GM19099 (cell line): Measurements from ENCODE around the gene KLHL22.

Experiments used
- POLR2A ChIP-seq: IDR thresholded peaks from 3 replicates; pipeline ENCODE4 v1.6.1; 2011; ENCODE audit warnings: low read depth; ENCODE audit not compliant: insufficient read length; ENCODE audit errors: extremely low read depth

KLHL22 gene

DNA sequence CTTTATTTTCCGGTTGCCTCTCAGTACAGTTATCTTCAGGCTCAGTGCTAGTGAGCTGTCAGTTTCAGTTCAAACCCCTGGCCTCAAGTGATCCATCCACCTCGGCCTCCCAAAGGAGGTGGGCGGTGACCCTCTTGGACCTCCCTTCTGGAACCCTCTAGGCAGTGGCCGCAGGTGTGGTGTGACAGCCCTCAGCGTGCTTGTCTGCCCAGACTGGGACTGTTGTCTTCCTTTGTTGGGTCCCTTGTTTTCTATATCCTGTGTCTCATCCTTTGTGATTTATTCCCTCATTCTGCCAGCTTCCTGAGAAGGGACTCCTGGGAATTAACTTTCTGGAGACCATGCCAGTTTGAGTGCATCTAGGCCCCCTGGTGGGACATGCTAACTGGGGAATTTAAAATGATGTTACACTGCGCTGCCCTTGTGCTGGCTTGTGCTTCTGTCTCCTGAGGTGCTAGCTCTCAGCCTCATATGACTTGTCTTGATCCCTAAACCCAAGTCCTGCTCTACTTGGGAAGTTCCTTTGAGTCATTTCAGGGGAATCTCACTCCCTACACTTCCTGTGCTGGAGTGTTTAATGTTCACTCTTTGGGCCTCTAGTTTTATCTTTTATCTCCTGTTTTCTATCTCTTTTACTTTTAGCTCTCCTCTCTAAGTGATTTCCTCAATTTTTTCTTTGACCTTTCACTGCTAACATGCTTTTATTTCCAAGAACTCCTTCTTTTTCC is 31.2 kb upstream of the KLHL22 start:
- no peak for TF ChIP-seq POLR2A

DNA sequence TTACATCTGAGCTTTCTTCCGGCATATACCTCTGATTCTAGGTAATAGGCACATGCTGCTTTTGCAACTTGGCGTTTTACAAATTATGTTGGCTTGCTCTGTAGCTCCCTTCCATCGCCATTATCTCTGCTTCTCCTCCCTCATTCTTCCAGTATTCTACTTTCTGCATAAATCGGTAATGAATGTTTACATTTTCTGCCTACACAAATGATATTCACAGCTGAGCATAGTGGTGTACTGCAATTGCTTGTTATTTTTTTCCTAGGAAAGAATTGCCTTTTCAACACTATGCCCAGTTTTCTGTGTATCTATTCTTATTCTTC is 30.7 kb upstream of the KLHL22 start:
- no peak for TF ChIP-seq POLR2A

DNA sequence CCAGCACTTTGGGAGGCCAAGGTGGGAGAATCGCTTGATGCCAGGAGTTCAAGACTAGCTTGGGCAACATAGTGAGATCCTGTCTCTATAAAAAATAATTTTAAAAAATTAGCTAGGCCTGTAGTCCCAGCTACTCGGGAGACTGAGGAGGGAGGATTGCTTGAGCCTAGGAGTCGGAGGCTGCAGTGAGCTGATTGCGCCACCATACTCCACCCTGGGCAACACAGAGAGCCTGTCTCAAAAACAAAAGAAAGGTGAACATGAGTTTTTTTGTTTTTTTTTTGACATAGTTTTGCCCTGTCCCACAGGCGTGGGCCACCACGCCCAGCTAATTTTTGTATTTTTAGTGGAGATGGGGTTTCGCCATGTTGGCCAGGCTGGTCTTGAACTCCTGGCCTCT is 29.5 kb upstream of the KLHL22 start:
- TF ChIP-seq POLR2A: no peak

DNA sequence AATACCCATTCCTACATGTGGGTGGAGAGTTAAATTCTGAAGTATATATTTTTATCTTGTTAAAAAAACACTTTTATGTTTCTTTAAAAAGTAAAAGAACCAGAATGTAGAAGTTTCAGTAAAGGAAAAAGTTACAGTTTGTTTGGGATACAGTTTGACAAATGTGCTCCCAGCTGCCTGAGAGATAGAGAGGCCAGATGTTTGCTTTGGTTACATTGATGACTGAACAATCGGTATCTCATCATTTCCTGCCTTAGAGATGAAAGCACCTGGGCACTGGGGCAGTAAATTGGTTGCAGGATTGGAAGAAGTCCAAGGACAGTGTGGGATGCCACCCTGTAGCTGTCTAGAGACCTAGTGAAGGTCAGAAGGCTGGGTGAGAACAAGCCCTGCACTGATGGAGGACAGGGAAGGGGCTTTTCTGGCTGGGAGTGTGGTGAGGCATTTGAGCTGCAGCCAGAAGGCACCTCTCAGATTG is 28.4 kb upstream of the KLHL22 start:
- TF ChIP-seq POLR2A: no peak

DNA sequence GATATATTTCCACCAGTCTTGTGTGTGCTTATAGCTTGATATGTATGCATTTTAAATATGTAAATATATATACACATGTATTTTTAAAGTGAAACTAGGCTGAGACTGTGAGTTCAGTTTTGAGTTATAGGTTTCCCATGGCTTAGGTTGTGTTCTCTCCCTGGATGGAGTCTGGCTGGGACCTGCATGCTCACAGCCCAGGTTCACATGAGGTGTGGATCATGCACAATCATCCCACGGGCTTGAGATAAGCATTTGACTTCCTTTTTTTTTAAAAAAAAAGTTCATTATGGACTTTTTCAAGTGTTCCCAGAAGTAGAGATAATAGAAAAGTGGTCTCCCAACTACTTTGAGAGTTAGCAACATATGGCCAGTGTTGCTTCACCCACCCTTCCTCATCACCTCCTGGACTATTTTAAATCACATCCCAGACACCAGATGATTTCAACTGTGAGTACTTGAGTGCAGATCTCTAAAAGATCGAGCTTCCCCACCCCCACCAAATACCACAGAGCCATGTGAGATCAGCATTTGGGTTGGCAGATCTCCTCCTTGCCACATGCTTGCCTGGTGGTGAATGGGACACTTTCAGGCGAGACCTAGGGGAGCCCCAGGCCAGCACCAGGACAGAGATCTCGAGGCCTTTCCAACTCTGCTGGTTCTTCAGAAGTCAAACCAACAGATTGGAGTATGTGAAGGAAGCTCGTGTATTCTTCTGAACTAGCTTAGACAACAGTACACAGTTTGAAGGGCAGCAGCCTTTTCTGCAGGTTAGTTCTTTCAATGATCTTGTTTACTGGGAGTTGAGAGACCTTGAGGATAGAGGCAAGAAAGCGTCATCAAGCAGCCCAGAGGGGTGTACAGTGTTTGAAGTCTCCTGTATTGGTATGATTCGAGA is 27.7 kb upstream of the KLHL22 start:
- TF ChIP-seq POLR2A: no peak

DNA sequence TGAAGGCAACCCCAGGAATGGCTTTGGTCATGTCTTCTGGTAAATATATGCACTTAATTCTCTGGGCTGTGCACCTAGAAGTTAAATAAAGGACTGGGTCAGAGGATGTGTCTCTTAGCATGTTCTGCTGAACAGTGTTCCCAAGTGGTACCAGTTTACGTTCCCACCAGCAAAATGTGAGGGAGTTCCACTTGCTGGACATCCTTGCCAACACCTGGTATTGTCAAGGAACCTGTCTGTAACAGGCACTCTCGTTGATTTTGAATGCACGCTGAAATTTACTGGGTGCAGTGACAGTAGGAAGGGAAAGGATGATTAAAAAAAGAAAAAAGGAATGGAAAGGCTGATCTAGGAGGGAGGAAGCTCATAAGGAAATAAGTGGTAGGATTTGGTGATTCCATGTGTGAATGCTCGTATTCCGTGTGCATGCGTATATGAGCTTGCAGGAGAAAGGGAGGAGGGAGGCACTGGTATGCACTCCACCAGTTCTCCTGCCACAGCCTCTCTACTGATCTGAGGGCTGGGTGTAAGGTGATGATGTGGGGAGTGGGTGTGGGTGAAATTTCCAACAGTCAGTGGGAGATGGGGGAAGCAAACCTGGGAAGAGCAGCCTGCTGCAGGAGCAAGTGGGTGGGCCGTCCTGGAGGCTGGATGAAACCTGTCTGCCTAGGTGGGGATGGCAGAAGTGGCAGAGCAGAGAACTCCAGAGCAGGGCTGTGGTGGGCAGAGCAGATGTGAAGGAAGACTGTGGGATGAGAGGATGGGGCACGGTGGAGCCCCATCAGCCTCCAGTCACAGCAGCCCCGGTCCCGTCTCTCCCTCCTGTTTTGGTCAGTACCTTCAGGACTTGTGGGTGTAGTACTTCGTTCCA is 26.8 kb upstream of the KLHL22 start:
- no peak for TF ChIP-seq POLR2A

DNA sequence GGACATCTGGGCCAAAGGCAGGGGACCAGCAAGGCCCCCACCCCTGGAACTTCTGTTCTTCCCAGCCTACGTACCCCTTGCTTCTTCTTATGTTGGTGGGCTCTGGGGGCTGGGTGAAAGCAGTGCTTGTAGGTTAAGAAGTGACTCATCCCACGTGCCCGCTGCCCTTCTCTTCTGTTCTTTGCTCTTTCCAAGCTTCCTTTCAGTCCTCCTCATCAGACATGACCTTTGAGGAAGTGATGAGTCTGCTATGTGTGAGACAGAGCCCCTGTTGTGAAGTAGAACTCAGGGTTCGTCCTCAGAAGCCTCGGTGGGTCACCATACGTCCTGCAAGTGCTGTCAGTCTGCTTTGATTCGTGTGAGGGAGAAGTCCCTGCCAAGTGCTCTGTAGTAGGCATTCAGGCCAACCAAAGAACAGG is 24.5 kb upstream of the KLHL22 start:
- TF ChIP-seq POLR2A: no peak

DNA sequence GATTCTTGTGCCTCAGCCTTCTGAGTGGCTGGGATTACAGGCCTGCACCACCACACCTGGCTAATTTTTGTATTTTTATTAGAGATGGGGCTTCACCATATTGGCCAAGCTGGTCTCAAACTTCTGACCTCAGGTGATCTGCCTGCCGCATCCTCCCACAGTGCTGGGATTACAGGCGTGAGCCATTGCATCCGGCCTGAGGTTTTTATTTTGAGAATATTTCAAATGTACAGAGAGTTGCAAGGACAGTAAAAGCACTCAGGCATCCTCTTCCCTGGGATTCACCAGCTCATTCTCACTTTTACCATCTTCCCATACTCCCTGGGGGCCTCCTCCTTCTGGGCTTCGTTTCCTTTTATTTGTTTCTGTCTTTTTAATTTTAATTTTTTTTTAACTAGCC is 24.0 kb upstream of the KLHL22 start:
- TF ChIP-seq POLR2A: no peak

DNA sequence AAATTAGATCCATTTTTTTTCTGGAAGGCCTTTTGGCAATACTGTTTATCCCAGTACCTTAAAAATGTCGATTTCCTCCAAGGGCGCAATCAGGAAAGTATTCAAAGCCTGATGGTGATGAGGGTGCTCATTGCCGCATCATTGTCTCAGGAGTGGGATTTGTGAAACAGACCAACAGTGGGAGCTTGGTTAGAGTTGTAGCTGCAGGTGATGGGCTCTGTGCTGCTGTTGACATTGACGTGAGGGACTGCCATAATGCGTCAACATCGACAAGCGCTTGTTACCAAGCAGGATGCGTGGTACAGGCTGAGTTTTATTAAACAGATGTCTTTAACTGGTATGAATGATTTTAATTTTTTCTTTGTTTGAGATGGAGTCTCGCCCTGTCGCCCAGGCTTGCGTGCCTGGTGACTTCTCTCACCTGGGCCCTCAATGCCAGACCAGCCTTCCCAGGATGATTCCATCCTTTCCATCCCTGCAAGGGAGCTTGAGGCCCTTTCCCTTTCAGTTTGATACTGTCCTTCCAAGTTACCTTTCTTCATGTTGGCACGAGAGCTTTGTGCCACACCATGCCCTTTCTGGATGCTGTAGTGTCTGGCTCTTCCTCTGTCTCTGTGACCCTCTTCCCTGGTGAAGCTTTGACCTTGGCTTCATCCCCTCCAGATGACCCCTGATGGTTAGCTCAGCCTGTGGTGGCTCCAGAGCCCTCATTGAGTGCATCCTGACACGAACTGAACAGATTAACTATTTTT is 22.4 kb upstream of the KLHL22 start:
- no peak for TF ChIP-seq POLR2A

DNA sequence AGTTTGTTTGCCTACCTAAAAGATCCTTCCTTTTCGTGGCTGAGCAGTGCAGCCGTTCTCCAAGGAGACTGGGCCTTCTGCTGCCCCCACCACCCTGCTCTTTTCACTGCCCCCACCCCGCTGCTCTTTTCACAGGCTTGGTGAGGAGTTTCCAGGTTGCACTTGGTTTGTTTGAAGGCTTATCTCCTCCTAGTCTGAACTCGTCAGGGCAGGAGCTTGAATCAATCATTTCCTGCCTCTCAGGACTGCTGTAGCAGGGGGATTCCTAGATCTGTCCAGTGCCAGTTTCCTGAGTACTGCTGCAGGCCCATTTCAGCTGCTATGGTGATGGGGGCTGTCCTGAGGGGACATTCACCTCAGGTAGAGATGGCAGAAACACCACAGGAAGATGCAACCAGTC is 21.8 kb upstream of the KLHL22 start:
- no peak for TF ChIP-seq POLR2A

DNA sequence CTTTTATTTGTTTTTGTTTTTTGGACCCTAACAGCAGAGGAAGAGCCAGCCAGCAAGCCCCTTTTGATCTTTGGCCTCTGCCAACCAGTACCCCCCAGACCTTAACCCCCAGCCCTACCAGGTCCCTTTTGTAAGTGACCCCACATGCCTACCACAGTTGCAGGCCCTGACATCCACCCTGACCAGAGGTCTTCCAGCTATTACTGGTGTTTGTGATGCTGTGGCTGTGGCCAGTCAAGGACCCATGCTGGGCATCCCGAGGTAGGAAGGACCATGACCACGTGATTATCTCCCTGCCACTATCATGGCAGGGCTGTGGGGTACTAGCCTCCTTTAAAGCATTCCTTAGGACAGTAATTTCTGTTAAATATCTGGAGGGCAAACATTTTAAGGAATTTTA is 20.8 kb upstream of the KLHL22 start:
- no peak for TF ChIP-seq POLR2A

DNA sequence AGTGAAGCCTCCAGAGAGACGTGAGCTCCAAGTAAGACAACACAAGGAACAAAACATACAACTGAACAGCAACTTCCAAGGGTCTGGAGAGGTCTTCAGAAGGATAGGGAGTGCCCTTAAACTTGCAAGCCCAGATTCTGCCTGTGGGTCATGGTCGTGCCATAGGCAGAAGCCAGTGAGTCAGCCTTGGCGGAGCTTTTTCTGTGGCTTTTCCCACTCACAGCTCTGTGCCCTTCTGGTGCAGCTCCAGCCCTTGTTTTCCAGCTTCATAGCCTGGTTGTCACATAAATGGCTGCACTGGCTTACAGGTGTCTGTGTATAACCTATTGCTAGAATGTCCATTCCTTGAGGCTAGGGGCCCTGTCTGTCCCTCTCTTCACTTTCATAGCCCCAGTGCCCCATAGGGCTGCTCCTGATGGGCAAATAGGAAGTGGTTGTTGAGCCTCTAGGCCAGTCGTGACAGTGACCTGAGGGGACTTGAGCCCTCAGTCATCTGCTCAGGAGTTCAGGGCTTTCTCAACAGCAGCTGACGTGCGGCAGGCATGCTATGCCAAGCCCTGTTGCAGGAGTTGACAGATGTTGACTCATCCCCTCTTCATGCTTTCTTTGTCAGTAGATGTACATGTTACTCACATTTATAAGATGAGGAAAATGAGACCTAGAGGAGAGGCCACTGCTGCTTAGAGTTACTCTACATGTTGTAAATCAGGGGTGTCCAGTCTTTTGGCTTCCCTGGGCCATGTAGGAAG is 19.2 kb upstream of the KLHL22 start:
- TF ChIP-seq POLR2A: no peak

DNA sequence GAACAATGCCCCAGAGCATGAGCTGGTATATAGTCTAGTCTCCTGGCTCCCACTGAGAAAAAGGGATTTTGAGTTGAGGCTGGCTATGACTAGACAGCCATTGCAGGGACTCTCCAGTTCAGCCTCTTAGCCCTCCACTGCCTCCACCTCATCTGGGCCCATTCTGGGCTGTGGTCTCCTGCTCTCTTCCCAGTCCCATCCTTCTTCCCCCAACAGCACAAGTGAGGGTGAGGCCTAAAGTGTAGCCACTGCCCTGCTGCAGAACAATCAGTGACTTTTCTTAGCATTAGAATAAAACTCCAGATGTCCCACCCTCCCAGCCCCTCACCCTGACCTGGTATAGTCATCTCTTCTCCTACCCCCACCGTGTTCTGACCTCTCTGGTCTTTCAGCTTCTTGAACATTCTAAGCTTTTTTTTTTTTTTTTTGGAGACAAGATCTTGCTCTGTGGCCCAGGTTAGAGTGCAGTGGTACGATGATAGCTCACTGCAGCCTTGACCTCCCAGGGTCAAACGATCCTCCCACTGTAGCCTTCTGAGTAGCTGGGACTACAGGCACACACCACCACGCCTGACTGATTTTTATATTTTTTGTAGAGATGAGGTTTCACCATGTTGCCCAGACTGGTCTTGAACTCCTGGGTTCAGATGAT is 16.1 kb upstream of the KLHL22 start:
- TF ChIP-seq POLR2A: no peak
